Measurements from ENCODE around the gene FGFR2.
"Not testable (repeated sequence)": the region's sequence is repeated elsewhere in the genome, so short reads cannot be mapped to it uniquely, and the experiment has no call there.

FGFR2 gene

GRCh38 chr10:121583857-121584256 is 14.4 kb downstream of the FGFR2 start:
- DNase-seq, result no peak

GRCh38 chr10:121583258-121583657 is 15.0 kb downstream of the FGFR2 start:
- no peak for DNase-seq

GRCh38 chr10:121580276-121581116 is 17.7 kb downstream of the FGFR2 start:
- DNase-seq, result no peak

DNA sequence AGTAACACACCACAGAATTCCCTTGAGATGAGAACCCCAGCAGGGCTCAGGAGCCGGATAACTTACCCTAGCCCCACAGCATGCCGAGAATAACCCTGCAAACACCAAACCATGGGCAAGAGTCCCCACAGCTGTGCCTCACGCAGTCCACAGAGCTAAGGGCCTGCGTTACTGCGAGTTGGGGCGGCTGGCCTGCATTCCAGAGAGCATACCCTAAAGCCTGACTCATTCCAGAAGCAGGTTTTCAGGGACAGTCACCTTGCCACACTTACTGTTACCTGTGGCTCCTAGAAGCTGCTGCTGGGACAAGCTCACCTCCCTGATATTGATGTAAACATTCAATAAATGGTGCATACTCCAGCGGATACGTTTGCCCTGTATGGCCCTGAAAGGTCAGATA is 18.6 kb downstream of the FGFR2 start:
- no peak for DNase-seq

- no peak for DNase-seq
These were observed 19.3 kb downstream of the FGFR2 start for GRCh38 chr10:121578965-121579364.

GRCh38 chr10:121578298-121578697 is 19.9 kb downstream of the FGFR2 start:
- no peak for DNase-seq

- no peak for DNase-seq
These were observed 20.7 kb downstream of the FGFR2 start for GRCh38 chr10:121577568-121577967.

DNA sequence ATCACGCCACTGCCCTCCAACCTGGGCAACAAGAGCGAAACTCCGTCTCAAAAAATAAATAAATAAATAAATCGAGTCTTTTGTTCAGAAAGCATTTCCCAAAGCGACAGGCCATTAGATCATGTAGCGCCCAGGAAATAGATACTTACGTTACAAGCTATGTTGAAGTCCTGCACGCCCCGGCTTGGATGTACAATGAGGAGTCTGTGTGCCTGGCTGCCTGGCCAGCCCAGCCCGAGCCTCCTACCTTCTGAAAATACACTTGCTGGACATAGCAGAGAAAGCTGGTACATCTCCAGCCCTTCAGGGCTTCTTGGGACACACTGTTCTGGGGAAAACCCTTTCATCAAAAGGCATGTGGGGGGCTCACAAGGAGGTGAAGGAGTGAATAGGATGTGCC is 22.1 kb downstream of the FGFR2 start:
- DNase-seq, result no peak

- no peak for DNase-seq
These were observed 23.6 kb downstream of the FGFR2 start for GRCh38 chr10:121574519-121575166.

DNA sequence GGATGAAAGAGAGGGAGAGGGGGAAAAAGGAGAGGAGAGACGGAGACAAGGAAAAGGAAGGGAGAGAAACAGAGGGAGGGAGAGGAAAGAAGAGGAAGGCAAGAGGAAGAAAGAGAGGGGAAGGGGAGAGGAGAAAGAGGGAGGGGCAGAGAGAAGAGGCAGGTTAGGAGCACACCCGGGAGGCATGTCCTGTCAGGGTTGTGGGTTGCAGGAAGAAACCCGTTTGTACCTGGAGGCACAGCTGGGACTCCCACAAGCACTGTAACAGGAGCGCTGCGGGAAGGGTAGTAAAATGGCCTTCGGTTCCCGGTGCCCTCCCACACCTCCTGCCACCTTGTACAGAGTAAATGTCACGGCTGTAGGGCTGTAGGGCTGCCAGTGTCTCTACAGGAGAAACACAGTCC is 24.7 kb downstream of the FGFR2 start:
- no peak for DNase-seq

DNA sequence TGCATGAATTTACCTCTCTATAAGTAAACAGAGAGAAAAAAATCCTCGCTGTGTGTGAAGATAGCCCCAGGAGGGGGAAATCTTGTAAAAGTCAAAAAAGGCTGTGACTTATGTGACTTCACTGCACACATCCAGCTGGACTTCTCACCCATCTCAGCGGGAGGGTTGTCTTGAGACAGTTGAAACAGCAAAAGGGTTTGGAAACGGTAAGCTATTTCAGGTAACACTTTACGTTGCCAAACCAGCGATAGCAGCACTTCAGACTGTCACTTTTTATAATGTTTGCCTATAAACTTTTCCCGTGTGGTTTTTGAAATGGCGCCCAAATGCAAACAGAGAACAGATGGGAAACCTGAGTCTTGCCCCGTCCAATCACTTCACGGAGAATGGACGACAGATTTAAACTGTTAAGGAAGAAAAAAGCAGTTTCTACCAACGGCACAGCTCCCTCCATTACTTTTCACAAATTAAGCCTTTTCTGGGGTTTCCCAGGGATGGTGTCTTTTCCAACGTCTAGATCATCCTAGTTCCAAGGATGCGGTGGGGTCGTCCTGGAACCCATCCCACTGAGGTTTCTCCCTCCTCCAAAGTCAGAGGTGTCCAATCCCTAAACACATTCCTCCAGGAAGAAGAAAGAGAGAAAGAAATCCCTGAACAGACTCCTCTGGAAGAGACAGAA is 25.2 kb downstream of the FGFR2 start:
- DNase-seq, result no peak

DNA sequence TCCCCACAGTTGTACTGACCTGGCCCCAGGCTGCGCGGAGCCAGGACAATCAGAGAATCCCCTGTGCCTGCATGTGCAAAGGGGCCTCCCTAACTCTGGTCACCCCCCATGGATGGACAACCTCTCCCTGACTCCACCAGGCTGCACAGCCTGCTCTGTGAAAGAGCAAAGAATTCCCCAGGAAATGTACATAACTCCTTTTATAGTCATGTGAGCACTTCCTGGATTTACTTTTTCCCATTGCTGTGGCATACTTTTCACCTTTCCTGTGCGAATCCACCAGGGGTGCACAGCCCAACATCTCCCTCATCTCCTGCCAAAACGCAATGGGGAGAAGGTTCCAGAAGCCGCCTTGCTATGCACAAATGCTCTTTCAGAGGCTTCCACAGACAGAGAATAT is 27.9 kb downstream of the FGFR2 start:
- DNase-seq, result no peak

DNA sequence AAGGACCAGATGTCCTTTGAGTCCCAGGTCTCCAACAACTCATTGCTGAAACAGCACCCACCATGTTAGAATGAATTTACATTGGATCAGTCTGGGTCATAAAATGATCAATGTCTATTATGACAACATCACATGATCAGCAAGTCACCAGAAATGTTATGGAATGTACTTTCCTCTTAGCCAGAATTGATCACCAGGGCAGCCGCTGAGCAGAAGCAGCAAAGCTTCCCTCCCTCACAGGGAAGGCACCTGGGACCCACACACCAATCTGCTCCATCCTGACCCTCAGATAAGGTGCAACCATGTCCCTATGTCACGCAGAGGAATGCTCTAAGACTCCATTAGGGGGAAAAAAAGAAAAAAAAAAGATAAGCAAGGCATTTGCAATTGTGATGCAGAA is 30.0 kb downstream of the FGFR2 start:
- no peak for DNase-seq

DNA sequence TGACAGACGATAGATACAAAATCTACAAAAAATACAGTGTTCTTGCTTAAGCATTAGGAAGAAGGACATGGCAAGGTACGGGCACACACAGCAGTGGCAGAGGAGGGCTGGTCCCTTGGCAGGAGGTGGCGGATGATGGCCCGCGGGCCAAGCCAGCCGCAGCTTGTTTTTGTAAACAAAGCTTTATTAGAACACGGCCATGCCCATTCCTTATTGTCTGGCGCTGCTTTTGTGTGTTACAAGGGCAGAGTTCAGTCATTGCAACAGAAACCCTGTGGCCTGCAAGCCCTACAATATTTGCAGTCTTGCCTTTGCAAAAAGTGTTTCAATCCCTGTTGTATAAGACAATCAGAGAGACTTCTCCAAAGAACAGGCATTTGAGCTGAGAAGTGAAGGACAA is 30.7 kb downstream of the FGFR2 start:
- DNase-seq, result no peak

DNA sequence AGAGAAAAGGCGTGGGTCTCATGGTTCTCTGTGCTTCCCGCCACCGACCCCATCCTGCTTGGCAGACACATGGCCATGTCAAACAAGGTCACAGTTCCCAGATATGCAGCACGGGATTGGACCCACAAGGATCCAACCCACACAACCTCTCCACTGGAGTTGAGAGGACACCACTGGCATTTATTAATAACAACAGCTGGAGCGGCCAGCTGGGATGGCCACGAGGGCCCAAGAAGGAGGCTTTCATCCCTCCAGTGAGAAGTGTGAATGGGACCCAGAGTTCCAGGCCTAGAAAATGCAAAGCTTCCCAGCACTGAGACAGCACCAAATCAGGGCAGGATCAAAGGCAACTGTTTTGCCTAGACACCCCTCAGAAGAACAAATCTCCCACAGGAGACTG is 31.5 kb downstream of the FGFR2 start:
- no peak for DNase-seq

DNA sequence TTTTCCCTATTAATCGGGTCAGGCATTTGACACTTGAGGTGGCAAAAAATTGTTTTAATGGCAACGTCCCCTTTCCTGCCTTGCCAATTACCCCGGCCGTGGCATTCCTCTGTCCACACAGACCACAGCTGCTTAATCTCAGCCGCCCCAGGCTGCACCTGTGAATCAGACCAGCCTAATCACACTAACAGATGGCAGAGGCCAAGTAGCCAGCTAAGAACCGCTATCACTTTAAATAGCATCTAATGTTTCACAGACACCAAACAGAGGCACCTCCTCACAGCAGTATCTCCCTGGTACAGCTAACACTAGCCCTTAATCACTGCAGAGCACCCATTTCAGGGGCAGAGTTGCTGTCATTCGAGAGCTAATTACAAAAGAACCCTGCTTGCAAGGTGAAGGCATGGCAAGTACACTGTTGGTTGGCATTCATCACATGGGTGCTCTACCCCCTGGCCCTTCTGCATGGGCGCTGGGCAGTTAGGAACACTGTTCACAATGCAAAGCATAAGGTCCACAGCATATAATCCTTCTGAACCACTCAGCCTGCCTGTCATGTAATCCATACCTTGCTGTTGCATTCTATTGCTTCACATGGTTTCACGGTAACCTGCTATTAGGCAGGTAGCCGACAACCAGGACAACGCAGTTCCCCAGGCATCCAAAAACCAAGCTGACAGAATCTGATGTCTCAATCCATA is 38.8 kb downstream of the FGFR2 start:
- DNase-seq, result no peak

DNA sequence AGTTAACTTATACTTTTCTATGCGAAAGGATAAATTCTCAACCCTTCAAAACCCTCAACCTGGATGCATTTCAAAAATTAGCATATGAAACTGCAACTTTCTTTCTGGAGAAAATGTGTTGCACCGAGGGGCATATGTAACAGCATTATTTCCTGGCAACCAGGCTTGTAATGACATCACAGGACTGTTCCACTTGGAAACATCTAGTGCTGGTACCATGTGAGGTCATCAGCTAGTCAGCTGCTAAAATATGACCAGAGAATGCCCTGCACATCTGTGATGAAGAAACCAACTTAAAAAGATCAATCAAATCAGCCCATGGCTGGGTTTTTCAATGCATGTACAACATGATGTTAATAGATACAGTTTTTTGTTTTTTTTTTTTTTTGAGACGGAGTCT is 40.0 kb downstream of the FGFR2 start:
- DNase-seq, result no peak

GRCh38 chr10:121556918-121557573 is 41.2 kb downstream of the FGFR2 start:
- DNase-seq, result no peak

DNA sequence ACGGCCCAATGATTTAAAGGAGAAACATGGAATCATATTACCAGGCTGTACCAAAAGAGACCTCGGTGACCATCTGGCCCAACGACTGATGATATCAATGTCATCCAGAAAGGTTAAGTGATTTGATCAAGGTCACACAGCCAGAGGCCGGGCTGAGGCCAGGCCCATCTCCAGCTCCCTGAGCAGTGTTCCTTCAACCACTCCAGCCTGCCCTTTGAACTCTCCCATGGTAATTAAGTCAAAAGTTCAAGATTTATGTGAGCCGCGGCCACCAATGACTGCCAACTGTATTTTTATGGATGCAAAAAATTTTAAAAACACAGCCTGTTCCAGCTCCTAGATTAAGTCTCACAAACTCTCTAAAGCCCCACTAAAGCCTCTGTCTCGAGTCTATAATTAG is 41.8 kb downstream of the FGFR2 start:
- no peak for DNase-seq

GRCh38 chr10:121554916-121555315 is 43.3 kb downstream of the FGFR2 start:
- not testable (repeated sequence) for DNase-seq

GRCh38 chr10:121553511-121554264 is 44.6 kb downstream of the FGFR2 start:
- no peak for DNase-seq

- no peak for DNase-seq
These were observed 45.5 kb downstream of the FGFR2 start for GRCh38 chr10:121552746-121553145.

Measured in activated CD4-positive, alpha-beta T cell treated with anti-CD3 and anti-CD28 coated beads, Interleukin-2, Interleukin-6, amounts not matched to agents 100 ng/mL and 50 ng/mL, durations not matched to agents 16 hours and 8 hours (primary cell).